Gastroesophageal sphincter (tissue), 4 donors: ENCODE results near the gene SLC6A4. TPM values are rescaled to one million over a fixed set of nuclear protein-coding genes. Genes with fewer than 3 reads are reported as not detected.

Experiments used
- ATAC-seq: fragments of 150-250 bp; one replicate; pipeline ENCODE4 v1.9.1; 2016; ENCODE audit warnings: mild to moderate bottlenecking, moderate library complexity
- H3K27ac ChIP-seq, 4 donors: fragments of 200-600 bp; sonication (generic) in 3 of 4; 1 replicate in 3 of 4; 2 replicates in 1 of 4; pipeline ENCODE4 v1.5.1; 2016 to 2019
- H3K27me3 ChIP-seq: fragments of 200-600 bp; sonication (generic); one replicate; pipeline ENCODE4 v1.5.1; 2019
- H3K36me3 ChIP-seq, 2 donors: fragments of 200-600 bp; sonication (generic); one replicate each; pipeline ENCODE4 v1.5.1; 2019; ENCODE audit warnings: control low read depth in 1 of 2
- H3K4me1 ChIP-seq, 3 donors: fragments of 200-600 bp; sonication (generic); 1 replicate in 2 of 3; 2 replicates in 1 of 3; pipeline ENCODE4 v1.5.1; 2016 to 2019; ENCODE audit warnings: control low read depth in 2 of 3
- H3K4me3 ChIP-seq, 2 donors: fragments of 200-600 bp; sonication (generic); one replicate each; pipeline ENCODE4 v1.5.1; 2019; ENCODE audit warnings: mild to moderate bottlenecking in 1 of 2, moderate library complexity in 1 of 2
- H3K9me3 ChIP-seq, 3 donors: fragments of 200-600 bp; sonication (generic); one replicate each; pipeline ENCODE4 v1.5.1; 2017 to 2019; ENCODE audit warnings: control low read depth in 2 of 3
- EP300 ChIP-seq: sonication (generic); formaldehyde crosslinking; IDR thresholded peaks from one replicate; pipeline ENCODE4 v1.6.1; 2017; ENCODE audit warnings: antibody characterized with exemption, mild to moderate bottlenecking
- POLR2A ChIP-seq, 2 donors: fragments of 450-650 bp; IDR thresholded peaks; one replicate each; pipeline ENCODE4 v1.6.1; 2017; ENCODE audit warnings: antibody characterized with exemption in 2 of 2, mild to moderate bottlenecking in 2 of 2, moderate library complexity in 1 of 2
- POLR2AphosphoS5 ChIP-seq: sonication (generic); formaldehyde crosslinking; IDR thresholded peaks from one replicate; pipeline ENCODE4 v1.6.1; 2017; ENCODE audit warnings: antibody characterized with exemption
- WGBS, 2 donors: methylation state at CpG; one replicate each; pipeline ENCODE4 v1.1.5; 2018; ENCODE audit warnings: low coverage in 1 of 2; 5-methylcytosine and 5-hydroxymethylcytosine counted together
- total RNA-seq, 4 donors: library from RNA; depleted of rRNA; stranded (reverse); fragments of >200 nt; gene quantifications; one replicate each; pipeline ENCODE4 v1.1.0, GENCODE V29; 2016
- TF ChIP-seq, protein P1 (sequence below), 4 experiments: fragments of 200-600 bp in 2 of 4; fragments of 450-650 bp in 2 of 4; sonication (generic) in 1 of 4; IDR thresholded peaks; one replicate each; pipeline ENCODE4 v1.5.1; 2017 to 2019; ENCODE audit warnings: antibody characterized with exemption in 4 of 4, mild to moderate bottlenecking in 2 of 4, moderate library complexity in 2 of 4

Gene SLC6A4
- total RNA-seq, 4 donors from 2014 or later = under 0.01 to 0.22 (median 0.09) TPM

DNA sequence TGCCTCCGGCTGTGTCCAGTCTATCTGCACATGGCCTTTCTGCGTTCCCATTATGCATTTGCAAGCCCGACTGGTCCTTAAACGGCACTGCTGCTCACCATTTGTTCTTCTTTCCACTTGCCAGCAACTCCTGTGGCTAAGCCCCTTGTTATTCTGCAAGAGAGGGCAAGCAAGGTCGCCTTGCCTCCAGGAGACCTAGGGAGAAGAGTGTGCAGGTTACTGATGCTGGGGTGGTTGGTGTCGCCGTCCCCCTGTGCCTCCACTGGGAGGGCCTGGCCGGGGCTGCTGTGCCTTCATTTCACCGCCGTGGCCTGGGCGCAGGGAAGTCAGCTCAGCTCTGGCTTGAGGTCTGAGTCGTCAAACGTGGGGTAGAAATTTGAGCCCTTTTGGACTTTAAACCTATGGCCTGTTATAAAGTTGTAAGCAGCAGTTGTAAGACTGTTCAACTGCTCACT lies 12.7 kb downstream of the SLC6A4 start:
- no peak overlapping the region for H3K27ac ChIP-seq
- no peak overlapping the region for H3K4me3 ChIP-seq
- ATAC-seq = no peak
- TF ChIP-seq EP300 (no peak), POLR2A (IDR thresholded peaks at IDR 0.05) (no peak), POLR2AphosphoS5 (no peak)
- TF ChIP-seq, protein P1, sequence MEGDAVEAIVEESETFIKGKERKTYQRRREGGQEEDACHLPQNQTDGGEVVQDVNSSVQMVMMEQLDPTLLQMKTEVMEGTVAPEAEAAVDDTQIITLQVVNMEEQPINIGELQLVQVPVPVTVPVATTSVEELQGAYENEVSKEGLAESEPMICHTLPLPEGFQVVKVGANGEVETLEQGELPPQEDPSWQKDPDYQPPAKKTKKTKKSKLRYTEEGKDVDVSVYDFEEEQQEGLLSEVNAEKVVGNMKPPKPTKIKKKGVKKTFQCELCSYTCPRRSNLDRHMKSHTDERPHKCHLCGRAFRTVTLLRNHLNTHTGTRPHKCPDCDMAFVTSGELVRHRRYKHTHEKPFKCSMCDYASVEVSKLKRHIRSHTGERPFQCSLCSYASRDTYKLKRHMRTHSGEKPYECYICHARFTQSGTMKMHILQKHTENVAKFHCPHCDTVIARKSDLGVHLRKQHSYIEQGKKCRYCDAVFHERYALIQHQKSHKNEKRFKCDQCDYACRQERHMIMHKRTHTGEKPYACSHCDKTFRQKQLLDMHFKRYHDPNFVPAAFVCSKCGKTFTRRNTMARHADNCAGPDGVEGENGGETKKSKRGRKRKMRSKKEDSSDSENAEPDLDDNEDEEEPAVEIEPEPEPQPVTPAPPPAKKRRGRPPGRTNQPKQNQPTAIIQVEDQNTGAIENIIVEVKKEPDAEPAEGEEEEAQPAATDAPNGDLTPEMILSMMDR (IDR thresholded peaks at IDR 0.05) = no peak
- no peaks in the 10 kb centered on the region for H3K27me3 ChIP-seq
- no peaks in the 10 kb centered on the region for H3K9me3 ChIP-seq
- H3K4me1 ChIP-seq = no peaks in the 10 kb centered on the region
- 78 to 81% methylated on average over 5 to 11 of the region's 13 CpGs for WGBS, 2 donors
- no peaks in the 10 kb centered on the region for H3K36me3 ChIP-seq

DNA sequence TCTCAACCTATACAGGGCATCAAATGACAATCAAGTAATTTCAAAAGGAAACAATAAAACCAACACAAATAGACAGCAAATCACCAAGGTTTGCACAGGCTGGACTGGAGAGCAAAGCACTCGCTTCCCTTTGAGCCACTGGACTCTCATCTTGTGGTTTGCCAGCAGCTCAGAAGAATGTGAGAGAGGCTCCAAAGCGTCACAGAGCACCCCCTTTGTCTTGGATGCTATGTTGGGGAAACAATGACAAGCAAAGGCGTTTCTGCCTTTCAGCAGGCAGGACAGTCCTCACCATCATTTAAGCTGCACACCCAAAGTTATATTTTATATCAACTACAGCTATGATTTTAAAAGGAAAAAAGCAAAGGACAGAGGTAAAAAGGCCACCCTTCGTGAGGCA lies 13.2 kb downstream of the SLC6A4 start:
- no peak for ATAC-seq
- no peak overlapping the region for H3K4me3 ChIP-seq
- H3K27me3 ChIP-seq = no peaks in the 10 kb centered on the region
- H3K27ac ChIP-seq = no peak overlapping the region
- WGBS, 2 donors = 76 to 87% methylated on average over 3 of the region's 4 CpGs
- no peaks in the 10 kb centered on the region for H3K36me3 ChIP-seq
- H3K9me3 ChIP-seq = no peaks in the 10 kb centered on the region
- no peaks in the 10 kb centered on the region for H3K4me1 ChIP-seq
- TF ChIP-seq POLR2A (IDR thresholded peaks at IDR 0.05) = no peak

DNA sequence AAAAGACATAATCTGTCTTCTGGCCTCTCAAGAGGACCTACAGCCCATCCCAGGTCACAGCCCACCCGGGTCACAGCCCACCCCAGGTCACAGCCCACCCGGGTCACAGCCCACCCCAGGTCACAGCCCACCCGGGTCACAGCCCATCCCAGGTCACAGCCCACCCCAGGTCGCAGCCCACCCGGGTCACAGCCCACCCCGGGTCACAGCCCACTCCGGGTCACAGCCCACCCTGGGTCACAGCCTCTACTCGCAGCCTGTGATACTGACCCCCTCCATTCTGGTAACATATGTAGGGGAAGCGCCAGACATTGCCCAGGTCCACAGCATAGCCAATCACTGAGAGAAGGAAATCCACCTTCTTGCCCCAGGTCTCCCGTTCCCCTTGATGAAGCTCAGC lies 14.2 kb downstream of the SLC6A4 start:
- Histone ChIP-seq H3K27me3 (no peaks in the 10 kb centered on the region), H3K9me3 (no peaks in the 10 kb centered on the region), H3K36me3 (no peaks in the 10 kb centered on the region), H3K27ac (no peak overlapping the region), H3K4me1 (no peaks in the 10 kb centered on the region), H3K4me3 (no peak overlapping the region)
- TF ChIP-seq, protein P1 (IDR thresholded peaks at IDR 0.05) = no peak
- no peak for TF ChIP-seq POLR2A (IDR thresholded peaks at IDR 0.05)
- TF ChIP-seq EP300 = no peak
- TF ChIP-seq POLR2AphosphoS5 = no peak
- ATAC-seq = no peak
- WGBS, 2 donors = no CpG with 5 or more reads among the region's 10 CpGs

DNA sequence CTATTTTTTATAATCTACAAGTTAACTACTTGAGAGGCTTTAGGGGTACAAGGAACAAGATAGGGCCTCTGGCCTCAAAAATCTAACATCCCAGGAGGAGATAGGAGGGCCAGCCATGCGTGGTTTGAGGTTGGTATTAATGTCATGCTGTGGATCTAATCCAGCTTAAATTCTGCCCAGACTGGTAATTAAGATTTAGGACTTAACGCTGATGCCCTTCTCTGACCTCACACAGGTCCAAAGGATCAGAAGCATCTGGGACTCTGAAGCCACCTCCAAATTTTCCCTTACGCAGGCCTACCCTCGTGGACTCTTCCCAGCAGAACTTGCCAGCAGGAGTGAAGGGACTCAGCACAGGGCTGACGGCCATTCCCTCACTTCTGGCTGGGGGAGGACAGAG lies 15.1 kb downstream of the SLC6A4 start:
- no peak for TF ChIP-seq EP300
- no peak for TF ChIP-seq POLR2A (IDR thresholded peaks at IDR 0.05)
- TF ChIP-seq, protein P1 (IDR thresholded peaks at IDR 0.05) = no peak
- Histone ChIP-seq H3K4me3 (no peak overlapping the region), H3K4me1 (no peaks in the 10 kb centered on the region), H3K9me3 (no peaks in the 10 kb centered on the region), H3K27ac (no peak overlapping the region), H3K36me3 (no peaks in the 10 kb centered on the region), H3K27me3 (no peaks in the 10 kb centered on the region)
- WGBS, 2 donors = 67% methylated on average over 5 of the region's 5 CpGs; no CpG with 5 or more reads in 1 of the 2 donors
- ATAC-seq = no peak

DNA sequence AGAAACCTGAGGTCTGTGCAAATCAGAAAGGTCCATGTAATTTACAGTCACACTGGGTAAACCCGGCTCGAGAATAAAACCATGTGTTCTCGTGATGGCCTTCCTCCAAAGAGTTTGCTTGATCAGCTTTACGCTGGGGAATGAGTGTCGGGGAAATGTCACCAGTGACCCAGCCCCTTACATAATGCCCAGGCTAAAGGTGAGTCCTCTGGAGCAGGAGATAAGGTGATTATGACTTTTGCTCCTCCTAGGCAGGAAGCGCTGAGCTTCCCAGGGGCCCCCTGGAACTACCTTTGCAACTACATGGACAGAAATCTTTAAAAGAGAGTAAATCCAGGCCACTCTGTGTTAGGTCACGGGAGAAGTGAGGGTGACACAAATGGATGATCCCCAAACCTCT lies 15.7 kb downstream of the SLC6A4 start:
- no peaks in the 10 kb centered on the region for H3K9me3 ChIP-seq
- WGBS, 2 donors = 65 to 88% methylated on average over 3 to 5 of the region's 7 CpGs
- H3K4me1 ChIP-seq = no peaks in the 10 kb centered on the region
- no peak for ATAC-seq
- no peak overlapping the region for H3K4me3 ChIP-seq
- TF ChIP-seq, protein P1 (IDR thresholded peaks at IDR 0.05) = no peak
- TF ChIP-seq EP300 (no peak), POLR2AphosphoS5 (no peak), POLR2A (IDR thresholded peaks at IDR 0.05) (no peak)
- H3K27me3 ChIP-seq = no peaks in the 10 kb centered on the region
- H3K27ac ChIP-seq = no peak overlapping the region
- H3K36me3 ChIP-seq = no peaks in the 10 kb centered on the region
